ENCODE measurements around the gene MED12L. TPM values are rescaled to one million over a fixed set of nuclear protein-coding genes. Genes with fewer than 3 reads are reported as not detected.

Gene MED12L
- total and polyA plus RNA-seq, 2 donors (not counting 1 experiment from before 2014, with no cell fraction given): 0.94 to 4.3 TPM

DNA sequence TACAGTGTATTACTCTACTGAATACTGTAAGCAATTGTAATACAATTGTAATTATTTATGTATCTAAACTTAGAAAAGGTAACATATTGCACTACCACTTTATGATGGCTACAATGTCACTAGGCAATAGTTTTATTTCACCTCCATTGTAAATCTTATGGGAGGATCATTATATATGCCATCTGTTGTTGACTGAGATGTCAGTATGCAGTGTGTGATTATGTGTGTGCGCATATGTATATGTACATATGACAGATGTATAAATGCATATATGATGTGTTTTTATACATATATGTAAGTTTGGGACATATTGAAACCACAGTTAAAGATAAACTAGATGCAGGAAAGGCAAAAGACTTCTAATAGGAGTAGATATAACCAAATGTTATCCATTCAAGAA lies 366.9 kb downstream of the MED12L start:
- H3K4me1 ChIP-seq (ENCODE audit: control insufficient read depth, extremely low read depth, insufficient read depth, low read length): no peaks in the 10 kb centered on the region
- H3K36me3 ChIP-seq (ENCODE audit: control insufficient read depth, insufficient read depth, low read length): no peaks in the 10 kb centered on the region
- no peaks in the 10 kb centered on the region for H3K27me3 ChIP-seq (ENCODE audit: control insufficient read depth, insufficient read depth, low read length)
- no peaks in the 10 kb centered on the region for H3K79me2 ChIP-seq (ENCODE audit: control insufficient read depth, insufficient read depth, low read length)
- no peak overlapping the region for H2AFZ ChIP-seq (ENCODE audit: low read length)
- no peak overlapping the region for H3K4me3 ChIP-seq (replicated peaks in 1 of 4; ENCODE audit: control extremely low read depth in 1 of 4, insufficient read depth in 1 of 4, low read depth in 3 of 4, low read length in 4 of 4)
- no peak for DNase-seq (ENCODE audit: low read depth in 2 of 2)
- H3K9me3 ChIP-seq (ENCODE audit: control insufficient read depth, insufficient read depth, low read depth, low read length): no peaks in the 10 kb centered on the region
- H3K27ac ChIP-seq (ENCODE audit: insufficient read depth, low read length): no peak overlapping the region
- H4K20me1 ChIP-seq (ENCODE audit: control insufficient read depth, extremely low read depth, insufficient read depth, low read length): no peaks in the 10 kb centered on the region
- no peak overlapping the region for H3K4me2 ChIP-seq (ENCODE audit: extremely low read depth, insufficient read depth, low read length)
- TF ChIP-seq, protein P1, sequence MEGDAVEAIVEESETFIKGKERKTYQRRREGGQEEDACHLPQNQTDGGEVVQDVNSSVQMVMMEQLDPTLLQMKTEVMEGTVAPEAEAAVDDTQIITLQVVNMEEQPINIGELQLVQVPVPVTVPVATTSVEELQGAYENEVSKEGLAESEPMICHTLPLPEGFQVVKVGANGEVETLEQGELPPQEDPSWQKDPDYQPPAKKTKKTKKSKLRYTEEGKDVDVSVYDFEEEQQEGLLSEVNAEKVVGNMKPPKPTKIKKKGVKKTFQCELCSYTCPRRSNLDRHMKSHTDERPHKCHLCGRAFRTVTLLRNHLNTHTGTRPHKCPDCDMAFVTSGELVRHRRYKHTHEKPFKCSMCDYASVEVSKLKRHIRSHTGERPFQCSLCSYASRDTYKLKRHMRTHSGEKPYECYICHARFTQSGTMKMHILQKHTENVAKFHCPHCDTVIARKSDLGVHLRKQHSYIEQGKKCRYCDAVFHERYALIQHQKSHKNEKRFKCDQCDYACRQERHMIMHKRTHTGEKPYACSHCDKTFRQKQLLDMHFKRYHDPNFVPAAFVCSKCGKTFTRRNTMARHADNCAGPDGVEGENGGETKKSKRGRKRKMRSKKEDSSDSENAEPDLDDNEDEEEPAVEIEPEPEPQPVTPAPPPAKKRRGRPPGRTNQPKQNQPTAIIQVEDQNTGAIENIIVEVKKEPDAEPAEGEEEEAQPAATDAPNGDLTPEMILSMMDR (conservative IDR thresholded peaks at IDR 0.05 in 1 of 2, IDR thresholded peaks at IDR 0.05 in 1 of 2; ENCODE audit: low read depth in 1 of 2, low read length in 2 of 2): no peak
- TF ChIP-seq EZH2 (IDR thresholded peaks at IDR 0.05; ENCODE audit: low read length, missing control alignments): no peak
- no peak overlapping the region for H3K9ac ChIP-seq (ENCODE audit: insufficient read depth, low read length)

- no peaks in the 10 kb centered on the region for H4K20me1 ChIP-seq (ENCODE audit: control insufficient read depth, extremely low read depth, insufficient read depth, low read length)
- no peak overlapping the region for H3K4me2 ChIP-seq (ENCODE audit: extremely low read depth, insufficient read depth, low read length)
- H3K4me3 ChIP-seq (replicated peaks in 1 of 4; ENCODE audit: control extremely low read depth in 1 of 4, insufficient read depth in 1 of 4, low read depth in 3 of 4, low read length in 4 of 4): no peak overlapping the region
- H3K9ac ChIP-seq (ENCODE audit: insufficient read depth, low read length): no peak overlapping the region
- DNase-seq (ENCODE audit: low read depth in 2 of 2): no peak
- no peak overlapping the region for H3K27ac ChIP-seq (ENCODE audit: insufficient read depth, low read length)
- H3K36me3 ChIP-seq (ENCODE audit: control insufficient read depth, insufficient read depth, low read length): no peaks in the 10 kb centered on the region
- TF ChIP-seq, protein P1 (conservative IDR thresholded peaks at IDR 0.05 in 1 of 2, IDR thresholded peaks at IDR 0.05 in 1 of 2; ENCODE audit: low read depth in 1 of 2, low read length in 2 of 2): no peak
- TF ChIP-seq EZH2 (IDR thresholded peaks at IDR 0.05; ENCODE audit: low read length, missing control alignments): no peak
- H2AFZ ChIP-seq (ENCODE audit: low read length): no peak overlapping the region
- no peaks in the 10 kb centered on the region for H3K27me3 ChIP-seq (ENCODE audit: control insufficient read depth, insufficient read depth, low read length)
- no peaks in the 10 kb centered on the region for H3K4me1 ChIP-seq (ENCODE audit: control insufficient read depth, extremely low read depth, insufficient read depth, low read length)
- no peaks in the 10 kb centered on the region for H3K9me3 ChIP-seq (ENCODE audit: control insufficient read depth, insufficient read depth, low read depth, low read length)
- no peaks in the 10 kb centered on the region for H3K79me2 ChIP-seq (ENCODE audit: control insufficient read depth, insufficient read depth, low read length)
Measured at GRCh38 chr3:151452841-151453240, 367.4 kb downstream of the MED12L start.

GRCh38 chr3:151456065-151456464 lies 370.6 kb downstream of the MED12L start:
- H3K4me3 ChIP-seq (replicated peaks in 1 of 4; ENCODE audit: control extremely low read depth in 1 of 4, insufficient read depth in 1 of 4, low read depth in 3 of 4, low read length in 4 of 4): no peak overlapping the region
- TF ChIP-seq, protein P1 (conservative IDR thresholded peaks at IDR 0.05 in 1 of 2, IDR thresholded peaks at IDR 0.05 in 1 of 2; ENCODE audit: low read depth in 1 of 2, low read length in 2 of 2): no peak
- no peak for TF ChIP-seq EZH2 (IDR thresholded peaks at IDR 0.05; ENCODE audit: low read length, missing control alignments)
- no peak overlapping the region for H3K4me2 ChIP-seq (ENCODE audit: extremely low read depth, insufficient read depth, low read length)
- DNase-seq (ENCODE audit: low read depth in 2 of 2): no peak
- no peaks in the 10 kb centered on the region for H3K79me2 ChIP-seq (ENCODE audit: control insufficient read depth, insufficient read depth, low read length)
- no peaks in the 10 kb centered on the region for H3K27me3 ChIP-seq (ENCODE audit: control insufficient read depth, insufficient read depth, low read length)
- H3K9me3 ChIP-seq (ENCODE audit: control insufficient read depth, insufficient read depth, low read depth, low read length): no peaks in the 10 kb centered on the region
- no peak overlapping the region for H3K27ac ChIP-seq (ENCODE audit: insufficient read depth, low read length)
- no peaks in the 10 kb centered on the region for H4K20me1 ChIP-seq (ENCODE audit: control insufficient read depth, extremely low read depth, insufficient read depth, low read length)
- no peak overlapping the region for H3K9ac ChIP-seq (ENCODE audit: insufficient read depth, low read length)
- H2AFZ ChIP-seq (ENCODE audit: low read length): no peak overlapping the region
- H3K36me3 ChIP-seq (ENCODE audit: control insufficient read depth, insufficient read depth, low read length): no peaks in the 10 kb centered on the region
- H3K4me1 ChIP-seq (ENCODE audit: control insufficient read depth, extremely low read depth, insufficient read depth, low read length): no peaks in the 10 kb centered on the region

All from fibroblast of lung (primary cell).